ENCODE data around the gene EML1.

Gene EML1

DNA sequence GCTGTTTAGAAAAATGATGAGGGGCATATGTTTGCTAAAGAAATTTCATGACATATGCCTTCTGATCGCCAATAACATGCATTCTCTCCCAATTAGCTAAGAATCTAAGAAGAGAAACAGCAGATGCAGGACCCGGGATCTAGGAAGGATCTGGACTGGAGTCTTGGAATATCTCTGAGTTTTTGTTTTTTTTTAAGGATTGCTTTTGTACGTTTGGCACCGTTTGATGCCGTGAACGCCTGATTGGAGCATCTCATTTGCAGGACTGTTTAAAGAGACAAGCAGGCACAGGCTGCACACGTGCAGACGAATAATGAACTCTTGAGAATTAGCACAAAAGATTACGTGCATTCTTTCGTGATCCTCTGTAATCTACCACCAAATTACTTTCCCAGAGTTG, 13.6 kb downstream of the EML1 start:
- no peak for DNase-seq

DNA sequence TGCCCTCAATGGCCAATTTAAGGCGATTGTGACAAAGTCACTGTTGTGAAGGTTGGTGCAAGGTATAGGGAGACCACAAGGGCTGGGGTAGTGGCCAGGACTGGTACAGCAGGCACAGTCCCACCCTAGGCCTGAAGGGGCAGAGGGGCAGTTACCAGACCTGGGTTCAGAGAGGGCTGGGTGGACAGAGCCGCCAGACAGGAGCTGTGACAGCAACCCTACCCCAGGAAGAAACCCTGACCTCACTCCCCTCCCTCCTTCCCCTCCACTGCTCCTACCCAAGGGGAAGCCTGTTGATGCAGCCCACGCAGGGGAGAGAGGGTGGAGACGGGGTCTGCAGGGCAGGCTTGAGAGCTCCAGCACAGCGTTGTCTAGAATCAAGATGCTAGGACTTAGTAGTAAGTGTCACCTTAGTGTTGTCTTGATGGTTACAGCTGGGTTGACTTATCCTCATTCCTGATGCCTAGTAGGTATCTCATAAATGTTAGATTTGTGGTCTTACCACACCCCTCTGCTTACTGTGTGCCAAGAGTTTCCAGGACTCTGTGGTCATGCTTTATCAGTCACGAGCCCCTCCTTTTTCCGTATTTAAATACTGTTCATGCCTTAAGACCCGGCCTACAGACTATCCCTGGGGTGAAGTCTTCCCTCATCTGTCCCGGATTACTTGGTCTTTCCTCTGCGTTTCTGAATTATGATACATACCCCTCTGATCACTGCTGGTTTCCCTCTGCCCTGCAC, 14.4 kb downstream of the EML1 start:
- no peak for DNase-seq

DNA sequence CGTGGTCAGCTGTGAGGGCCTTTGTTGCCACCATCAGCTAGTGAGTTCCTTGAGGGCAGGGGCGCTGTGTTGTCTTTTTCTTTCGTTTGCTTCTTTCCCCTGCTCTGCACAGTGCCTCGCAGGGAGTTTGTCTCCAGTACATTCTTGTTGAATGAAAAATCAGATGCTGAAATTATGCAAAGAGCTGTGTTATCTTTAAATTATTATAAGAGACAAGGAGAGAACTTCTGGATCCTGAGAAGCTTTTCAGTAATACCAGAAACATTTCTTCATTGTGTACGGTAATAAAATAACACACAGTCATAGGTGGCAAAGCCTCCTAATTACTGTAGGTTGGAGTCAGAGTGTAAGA, 14.9 kb downstream of the EML1 start:
- DNase-seq: no peak

DNA sequence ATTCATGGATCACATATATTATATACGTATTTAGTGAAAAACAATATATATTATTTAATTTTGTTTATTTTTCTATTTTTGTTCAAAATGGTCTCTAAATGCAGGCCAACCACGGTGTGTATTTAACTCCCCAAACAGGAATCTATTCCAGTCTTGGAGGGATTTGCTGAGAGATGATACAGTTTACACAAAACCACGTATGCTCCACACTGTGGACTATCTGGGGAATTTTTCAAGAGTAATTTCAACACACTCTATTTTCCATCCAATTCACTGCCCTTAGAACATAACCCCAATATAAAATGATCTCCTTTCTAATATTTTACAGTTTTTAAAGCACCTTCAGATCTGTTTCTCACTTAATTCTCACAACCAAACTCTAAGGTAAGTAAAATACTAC, 15.3 kb downstream of the EML1 start:
- no peak for DNase-seq

DNA sequence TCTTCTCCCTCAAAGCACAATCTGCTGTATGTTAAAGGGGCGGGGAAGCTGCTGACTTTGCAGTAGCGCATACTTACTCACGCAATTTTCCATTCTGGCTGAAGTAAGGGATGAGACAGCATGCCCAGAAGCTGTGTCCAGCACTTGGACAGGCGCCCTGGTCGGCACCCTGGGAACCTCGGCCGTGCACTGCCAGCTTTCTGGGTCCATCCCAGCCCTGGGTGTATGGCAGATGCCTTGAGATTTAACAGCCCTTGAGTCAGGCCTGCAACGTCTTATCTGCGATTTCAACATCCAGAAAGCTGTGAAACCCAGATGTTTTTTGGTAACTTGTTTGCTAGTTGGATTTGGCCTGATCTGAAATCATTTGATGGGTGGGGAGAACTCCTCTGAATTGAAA, 16.1 kb downstream of the EML1 start:
- DNase-seq: peak; percentile 4

DNA sequence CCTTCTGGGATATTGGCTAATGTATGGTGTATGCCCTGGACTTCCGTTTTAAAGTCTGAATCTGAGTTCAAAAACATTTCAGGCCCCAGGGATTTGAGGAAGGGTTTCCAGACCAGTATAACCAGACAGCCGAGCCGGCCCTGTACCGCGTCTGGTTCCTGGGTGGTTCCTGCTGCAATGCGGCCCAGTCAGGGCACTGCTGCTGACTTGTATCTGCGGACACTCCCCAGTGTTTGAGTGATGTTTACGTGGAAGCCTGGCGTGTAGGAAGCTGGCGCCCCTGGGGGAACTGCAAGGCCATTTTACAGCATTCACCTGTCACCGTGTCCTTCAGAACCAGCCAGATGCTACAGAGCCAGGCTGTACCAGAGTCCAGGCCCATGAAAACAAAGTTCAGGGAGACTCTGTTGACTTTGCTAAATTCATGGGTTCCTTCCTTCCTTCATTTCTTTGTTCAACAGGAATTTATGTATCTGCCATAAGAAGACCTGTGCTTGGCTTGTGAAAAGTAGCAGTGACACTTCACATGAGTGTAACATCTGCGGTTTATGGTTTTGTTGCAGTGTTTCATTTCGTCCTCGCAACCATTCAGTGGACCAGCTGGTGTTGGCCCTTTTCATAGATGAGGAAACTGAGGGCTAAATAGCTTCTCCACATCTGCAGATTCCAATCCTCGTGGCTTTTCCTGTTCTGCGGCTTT, 16.8 kb downstream of the EML1 start:
- no peak for DNase-seq

DNA sequence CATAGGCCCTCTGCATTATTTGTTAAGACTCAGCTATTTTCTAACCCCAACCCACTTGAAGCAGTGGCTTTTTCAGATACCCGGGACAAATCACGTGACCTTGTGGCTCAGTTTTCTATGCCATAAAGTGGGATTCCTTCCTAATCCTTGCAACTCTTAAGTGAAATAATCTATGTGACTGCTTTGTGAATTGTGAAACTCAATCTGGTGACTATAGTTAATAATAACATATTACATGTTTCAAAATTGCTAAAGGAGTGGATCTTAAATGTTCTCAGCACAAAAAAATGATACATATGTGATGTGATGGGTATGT, 17.3 kb downstream of the EML1 start:
- DNase-seq: no peak

DNA sequence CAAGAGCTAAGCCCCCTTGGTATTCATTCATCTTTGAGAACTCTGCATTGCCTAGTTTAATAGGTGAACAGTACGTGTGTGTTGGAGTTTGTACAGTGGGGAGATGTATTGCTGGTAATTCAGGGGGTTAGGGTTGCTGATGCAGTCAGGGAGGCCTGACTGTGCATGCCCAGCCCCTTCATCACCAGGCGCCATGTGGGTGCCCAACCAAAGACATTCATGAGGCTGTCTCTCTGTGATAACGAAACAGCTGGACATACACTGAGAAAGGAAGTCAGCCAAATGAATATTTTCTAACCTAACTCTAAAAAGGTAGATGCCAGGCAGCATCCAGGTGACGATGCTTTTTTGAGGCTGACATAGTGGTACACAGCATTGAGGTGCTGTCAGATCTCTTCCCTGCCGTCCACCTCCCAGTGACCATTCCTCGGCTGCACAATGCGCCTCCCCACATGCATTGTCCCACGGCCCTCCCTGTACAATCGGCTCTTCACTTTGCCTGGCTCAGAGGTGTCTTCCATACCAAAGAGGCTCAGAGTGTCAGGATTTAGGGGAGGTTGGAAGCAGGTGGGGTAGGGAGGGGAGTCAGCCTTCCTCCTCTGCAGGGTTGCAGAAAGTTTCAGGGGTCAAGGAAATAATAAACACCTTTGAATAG, 19.0 kb downstream of the EML1 start:
- DNase-seq: no peak

DNA sequence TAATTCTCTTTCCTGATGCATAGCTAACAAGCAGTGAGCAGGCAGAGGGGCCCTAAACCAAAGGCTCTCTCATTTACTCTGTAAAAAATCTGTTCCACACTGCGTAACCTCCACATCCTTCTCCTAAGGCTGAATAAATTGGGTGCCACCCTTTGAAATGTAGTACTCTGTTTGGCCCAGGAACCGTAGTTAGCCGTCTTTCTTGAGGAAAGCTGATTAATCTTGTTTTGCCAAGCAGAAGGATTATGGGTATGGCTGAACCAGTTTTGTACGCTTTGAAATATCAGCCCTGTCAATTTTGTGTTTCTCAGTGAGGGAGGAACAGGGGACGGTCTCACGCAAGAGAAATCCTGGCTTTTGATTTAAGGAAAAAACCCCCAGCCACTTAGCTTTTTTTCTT, 19.7 kb downstream of the EML1 start:
- no peak for DNase-seq

DNA sequence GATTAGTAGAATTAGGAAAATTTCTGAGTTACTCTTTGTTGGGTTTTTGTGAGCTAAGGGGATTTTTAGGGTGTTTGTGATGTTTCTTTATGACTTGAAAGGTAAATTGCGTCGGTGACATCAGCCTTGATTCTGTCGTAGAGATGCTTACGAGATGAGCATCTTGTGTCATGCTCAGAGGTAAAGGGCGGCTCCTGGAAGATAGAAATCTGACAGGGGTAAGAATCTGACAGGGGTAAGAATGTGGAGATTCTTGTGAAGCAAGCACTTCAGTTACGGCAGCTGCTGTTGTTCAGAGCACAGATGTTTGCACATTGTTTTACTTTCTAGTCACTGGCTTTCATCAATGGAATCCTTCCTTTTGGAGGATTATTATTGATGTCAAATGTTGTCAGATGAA, 22.5 kb downstream of the EML1 start:
- no peak for DNase-seq

DNA sequence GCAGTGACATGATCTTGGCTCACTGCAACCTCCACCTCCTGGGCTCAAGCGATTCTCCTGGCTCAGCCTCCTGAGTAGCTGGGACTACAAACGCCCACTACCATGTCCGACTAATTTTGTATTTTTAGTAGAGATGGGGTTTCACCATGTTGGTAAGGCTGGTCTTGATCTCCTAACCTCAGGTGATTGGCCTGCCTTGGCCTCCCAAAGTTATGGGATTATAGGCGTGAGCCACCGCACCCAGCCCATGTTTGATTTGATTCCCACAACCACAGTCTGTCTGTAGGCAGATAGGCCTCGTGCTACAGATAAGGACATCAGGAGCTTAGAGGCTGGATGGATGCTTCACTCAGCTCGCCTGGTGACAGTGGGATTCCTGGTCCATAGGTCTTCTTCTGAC, 23.0 kb downstream of the EML1 start:
- DNase-seq: no peak

DNA sequence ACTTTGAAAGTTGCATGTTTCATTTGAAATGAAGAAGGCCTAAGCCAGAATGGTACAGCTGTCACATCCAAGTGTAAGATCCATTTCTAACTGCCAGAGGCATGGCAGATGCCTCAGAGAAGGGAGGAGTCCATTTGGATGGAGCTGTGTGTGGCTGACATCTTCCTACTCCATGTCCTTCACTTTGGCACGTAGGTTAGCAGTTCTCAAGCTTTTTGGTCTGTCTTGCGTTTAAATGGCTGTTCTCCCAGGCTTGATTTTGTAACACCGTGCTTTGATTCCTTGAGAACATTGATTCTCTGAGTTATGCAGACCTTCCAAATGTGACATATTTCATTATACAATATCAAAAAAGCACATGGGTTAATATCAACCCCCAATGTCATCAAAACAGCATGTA, 23.4 kb downstream of the EML1 start:
- no peak for DNase-seq

DNA sequence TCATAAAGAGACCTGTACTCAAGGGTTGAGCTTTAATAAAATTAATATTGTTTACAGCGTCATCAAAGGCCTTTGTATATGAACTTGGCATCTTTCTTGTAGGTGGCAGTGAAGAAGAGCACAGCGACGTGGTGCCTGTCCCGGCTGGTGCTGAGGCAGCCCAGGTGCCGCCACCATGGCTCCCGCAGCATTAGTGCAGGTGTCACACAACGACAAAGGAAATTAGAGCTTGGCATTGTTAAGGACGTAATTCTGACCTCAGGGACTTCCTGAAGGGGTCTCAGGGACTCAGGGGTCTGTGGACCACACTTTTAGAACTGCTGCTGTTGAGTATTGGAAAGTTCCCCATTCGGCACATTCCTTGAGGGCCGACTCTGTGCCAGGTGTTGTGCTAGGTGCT, 24.1 kb downstream of the EML1 start:
- no peak for DNase-seq

DNA sequence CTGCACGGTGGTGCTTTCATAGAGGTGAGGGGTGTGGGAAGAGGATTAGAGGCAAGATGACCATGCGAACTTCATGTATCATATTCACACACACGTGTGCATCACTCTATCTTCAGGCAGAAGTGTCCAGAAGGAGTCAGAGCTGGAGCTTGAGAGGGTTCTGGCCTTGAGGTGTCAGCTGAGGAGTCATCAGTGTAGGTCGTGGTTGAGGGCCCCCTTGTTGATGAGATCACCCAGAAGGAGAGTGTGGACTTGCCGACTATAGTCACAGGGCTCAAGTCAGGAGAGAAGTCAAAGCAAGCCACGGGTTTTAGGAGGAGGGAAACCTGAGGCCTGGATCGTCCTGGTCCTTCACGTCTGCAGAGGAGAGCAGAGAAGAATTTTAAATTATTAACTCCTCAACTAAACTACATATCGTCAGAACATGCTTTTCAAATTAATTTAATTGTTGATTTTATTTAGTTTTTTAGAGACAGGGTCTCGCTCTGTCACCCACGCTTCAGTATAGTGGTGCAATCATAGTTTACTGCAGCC, 25.4 kb downstream of the EML1 start:
- no peak for DNase-seq

DNA sequence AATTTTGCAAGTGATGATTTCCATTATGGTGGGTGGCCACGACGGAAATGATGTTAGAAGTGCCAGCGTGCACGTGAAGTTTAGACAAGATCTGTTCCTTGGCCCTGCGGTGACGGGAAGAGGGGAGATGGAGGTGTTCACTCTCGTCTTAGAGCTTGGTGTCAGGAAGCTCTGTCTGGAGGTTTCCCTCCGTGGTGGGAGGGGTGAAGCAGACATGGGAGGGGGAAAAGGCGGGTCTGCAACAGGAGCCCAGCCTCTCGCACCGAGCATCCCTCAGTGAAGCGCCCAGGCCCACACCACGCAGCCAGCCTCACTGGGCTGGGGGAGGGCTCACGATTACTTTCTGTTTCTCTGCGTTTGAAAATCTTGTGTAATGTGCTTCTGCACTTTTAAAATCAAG, 26.3 kb downstream of the EML1 start:
- no peak for DNase-seq

DNA sequence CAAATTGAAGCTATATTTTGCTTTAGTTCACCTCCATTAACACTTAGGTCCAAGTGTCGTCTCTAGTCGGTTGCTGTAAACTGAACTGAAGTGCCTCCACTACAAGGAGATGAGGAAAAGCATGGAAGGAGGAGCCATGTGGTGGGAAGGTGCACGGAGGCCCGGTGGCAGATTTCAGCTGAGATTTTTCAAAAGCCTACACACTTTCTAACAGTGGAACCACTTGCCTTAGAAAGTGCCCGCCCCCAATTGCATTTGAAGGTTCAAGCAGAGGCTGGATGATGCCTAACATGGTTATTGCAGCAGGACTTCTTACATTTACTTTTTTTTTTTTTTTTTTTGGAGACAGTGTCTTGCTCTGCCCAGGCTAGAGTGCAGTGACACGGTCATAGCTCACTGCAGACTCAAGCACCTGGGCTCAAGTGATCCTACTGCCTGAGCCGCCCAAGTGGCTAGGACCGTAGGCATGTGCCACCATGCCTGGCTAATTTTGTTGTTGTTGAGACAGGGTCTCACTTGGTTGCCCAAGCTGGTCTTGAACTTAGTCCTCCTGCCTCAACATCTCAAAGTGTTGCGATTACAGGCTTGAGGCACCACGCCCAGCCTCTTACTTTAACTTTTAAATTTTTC, 27.6 kb downstream of the EML1 start:
- no peak for DNase-seq

DNA sequence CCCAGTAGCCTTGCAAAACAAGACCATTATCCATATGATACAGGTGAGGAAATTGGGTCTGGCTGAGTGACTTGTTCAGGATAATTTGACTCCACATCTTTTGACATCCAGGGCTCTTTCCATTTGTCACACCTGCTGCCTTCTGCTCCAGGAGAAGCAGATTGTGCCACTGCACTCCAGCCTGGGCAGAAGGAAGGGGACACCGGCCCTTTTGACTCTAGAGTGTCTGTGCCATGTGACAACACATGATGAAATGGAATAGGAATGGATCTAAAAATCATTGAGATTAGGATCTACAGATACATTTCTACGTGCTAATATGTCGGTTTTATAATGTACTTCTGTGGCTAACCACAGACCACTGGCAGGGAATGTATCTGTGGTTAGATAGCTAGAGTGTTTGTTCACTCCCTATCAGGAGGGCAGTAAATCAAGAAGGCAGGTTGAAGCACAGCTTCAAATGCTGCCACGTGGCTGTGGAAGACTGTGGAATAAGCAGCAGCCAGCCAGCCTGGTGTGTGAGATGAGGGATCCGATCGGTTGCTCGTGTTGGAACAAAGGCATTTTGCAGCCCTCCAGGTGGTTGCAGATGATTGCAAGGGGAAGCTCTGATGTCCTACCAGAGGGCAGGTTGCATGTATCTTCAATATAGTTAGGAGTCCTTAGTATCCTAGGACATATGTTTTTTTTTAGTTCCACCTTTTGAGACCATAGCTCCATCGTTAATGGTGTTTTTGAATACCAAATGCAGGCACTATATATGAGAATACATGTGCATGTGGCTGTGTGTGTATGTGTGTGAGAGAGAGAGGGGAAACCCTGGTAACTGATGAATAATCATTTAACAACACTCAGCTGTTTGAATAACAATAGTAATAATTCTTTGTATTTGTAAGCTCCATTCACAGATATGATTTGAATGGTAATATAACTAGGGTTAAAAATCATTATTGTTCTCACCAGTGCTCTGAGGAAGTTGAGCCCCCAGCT, 28.6 kb downstream of the EML1 start:
- no peak for DNase-seq

DNA sequence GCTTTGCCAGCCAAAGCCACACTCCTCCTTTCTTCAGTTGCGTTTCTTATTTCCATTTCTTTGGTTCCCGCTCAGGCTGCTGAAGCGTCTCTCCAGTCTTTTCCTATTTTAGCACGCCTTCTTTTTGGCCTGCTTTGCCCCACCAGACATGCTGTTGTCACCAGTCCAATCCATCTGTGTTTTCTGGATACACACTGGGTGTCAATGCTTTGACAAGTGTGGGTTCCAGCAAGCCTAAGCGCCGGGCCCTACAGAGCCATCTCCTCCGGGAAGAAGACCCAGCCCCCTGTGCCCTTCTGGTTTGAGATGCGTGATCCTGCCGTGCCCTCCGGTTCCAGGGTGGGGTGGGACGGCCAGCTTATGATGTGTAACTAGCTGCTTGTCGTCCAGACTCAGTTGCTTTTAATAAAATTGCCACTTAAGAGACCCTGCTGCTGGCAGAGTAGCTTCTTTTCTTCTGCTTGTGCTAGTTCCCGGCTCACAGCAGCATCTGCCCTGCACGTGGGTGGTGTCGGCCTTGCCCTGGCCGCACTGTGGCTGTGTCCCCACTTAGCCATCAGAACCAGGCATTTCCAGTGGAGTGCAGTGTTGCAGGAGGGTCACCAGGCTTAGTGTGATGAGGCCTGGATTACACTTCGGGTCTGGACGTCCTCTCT, 29.7 kb downstream of the EML1 start:
- no peak for DNase-seq

DNA sequence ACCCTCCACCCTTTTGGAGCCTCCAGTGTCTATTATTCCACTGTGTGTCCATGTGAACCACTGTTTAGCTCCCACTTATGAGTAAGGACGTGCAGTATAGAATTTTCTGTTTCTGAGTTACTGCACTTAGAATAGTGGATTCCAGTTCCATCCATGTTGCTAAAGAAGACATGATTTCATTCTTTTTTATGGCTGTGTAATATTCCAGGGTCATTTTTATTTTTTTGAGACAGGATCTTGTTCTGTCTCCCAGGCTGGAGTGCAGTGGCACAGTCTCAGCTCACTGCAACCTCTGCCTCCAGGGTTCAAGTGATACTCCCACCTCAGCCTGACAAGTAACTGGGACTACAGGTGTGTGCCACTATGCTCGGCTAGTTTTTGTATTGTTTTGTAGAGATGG, 31.6 kb downstream of the EML1 start:
- no peak for DNase-seq

DNA sequence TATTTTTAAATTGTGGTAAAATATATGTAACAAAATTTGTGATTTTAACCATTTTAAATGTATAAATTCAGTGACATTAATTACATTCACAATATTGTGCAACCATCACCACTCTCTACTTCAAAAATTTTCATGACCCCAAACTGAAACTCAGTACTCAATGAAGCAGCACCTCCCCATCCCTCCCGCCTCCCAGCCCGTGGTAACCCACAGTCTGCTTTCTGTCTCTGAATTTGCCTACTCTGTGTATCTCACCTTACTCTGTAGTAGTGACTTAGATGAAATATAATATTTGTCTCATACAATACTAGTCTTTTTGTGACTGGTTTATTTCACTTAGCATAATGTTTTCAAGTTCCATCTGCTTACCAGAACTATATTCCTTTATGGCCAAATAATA, 36.2 kb downstream of the EML1 start:
- no peak for DNase-seq

DNA sequence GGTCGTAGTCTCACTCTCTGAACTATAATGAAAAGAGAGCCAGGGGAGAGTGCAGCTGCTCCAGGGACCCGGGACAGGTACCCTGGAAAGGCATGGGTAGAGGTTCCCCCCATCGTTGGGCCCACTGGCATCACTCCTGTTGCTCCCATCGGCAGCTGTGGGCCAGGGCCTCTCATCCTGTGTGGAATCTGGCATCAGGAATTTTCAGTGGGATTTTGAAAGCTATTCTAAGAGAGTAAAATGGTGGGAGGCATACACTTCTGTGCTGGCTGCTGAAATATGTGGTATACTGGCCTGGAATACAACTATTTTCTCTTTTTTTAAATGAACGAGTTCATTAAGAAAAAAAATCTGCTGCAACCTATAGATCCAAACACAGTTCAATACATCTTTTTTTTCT, 38.1 kb downstream of the EML1 start:
- no peak for DNase-seq

Data from GOT3 (cell line).